NOMO-1 (cell line): ENCODE measurements around the gene ALDOB.
"Not testable (repeated sequence)": the region's sequence is repeated elsewhere in the genome, so short reads cannot be mapped to it uniquely, and the experiment has no call there.

Experiments used
- DNase-seq, 2 experiments: peaks; one replicate each; lab custom pipeline; 2025; ENCODE audit not compliant: unreplicated experiment in 2 of 2; lab: John Stamatoyannopoulos, UW

ALDOB gene

GRCh38 chr9:101393135-101393534 is 42.4 kb downstream of the ALDOB start:
- no peak for DNase-seq

- DNase-seq: no peak
These were observed 47.0 kb downstream of the ALDOB start for GRCh38 chr9:101388507-101388993.

- no peak for DNase-seq
These were observed 47.6 kb downstream of the ALDOB start for GRCh38 chr9:101387871-101388506.

- DNase-seq: not testable (repeated sequence)
These were observed 50.6 kb downstream of the ALDOB start, which contains the start of gene BAAT for GRCh38 chr9:101384873-101385536. Gene BAAT (minus strand): TSS chr9:101385006. CDS start chr9:101371404, 13,602 bp downstream.

DNA sequence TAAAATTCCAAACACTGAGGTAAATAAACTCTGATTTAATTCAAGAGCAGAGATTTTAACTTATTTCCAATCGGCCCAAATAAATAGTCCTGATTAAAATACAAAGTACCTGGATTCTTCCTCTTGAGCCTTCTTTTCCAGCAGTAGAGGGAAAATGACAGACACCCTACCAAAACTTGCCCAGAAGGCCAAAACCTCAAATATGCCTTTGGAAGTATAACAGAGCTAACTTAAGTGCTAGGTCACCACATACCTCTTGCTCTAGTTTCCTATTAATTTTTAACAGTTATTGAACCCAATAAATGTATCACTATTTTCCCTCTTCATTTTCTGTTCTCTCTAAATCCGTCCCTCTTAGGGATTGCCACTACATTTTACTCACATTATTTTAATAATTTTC is 52.2 kb downstream of the ALDOB start:
- DNase-seq: no peak

GRCh38 chr9:101381833-101382342 is 53.7 kb downstream of the ALDOB start:
- no peak for DNase-seq

DNA sequence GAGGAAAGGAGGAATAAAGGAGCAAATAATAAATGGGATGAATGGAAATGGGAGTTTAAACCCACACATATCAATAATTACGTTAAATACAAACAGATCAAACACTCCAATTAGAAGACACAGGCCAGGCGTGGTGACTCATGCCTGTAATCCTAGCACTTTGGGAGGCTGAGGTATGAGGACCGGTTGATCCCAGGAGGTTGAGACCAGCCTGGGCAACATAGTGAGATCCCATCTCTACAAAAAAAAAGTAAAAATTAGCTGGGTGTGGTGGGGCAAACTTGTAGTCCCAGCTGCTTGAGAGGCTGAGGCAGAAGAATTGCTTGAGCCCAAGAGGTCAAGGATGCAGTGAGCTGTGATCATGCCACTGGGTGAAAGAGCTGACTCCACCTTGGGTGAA is 54.5 kb downstream of the ALDOB start:
- DNase-seq: no peak

GRCh38 chr9:101380295-101380694 is 55.3 kb downstream of the ALDOB start:
- no peak for DNase-seq

- no peak for DNase-seq
These were observed 59.3 kb downstream of the ALDOB start for GRCh38 chr9:101376111-101376848.

DNA sequence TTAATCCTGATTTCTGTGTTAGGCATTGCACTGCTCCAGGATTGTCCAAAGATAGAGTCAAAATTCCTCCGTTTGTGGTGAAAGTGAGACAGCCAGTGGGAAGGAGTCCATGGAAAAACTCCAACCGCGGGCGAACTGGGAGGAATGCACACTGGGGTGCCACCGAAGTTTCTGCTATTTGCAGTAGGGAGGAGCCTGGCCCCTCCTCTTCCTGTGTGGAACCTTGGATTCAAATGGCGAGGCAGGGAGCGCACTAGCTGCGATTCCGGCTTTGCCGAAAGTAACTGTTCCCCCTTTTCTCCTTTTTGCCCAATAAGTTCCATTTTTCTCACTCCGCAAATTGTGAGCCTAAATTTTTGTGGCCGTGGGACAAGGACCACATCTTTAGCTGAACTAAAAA is 60.0 kb downstream of the ALDOB start:
- DNase-seq: no peak

DNA sequence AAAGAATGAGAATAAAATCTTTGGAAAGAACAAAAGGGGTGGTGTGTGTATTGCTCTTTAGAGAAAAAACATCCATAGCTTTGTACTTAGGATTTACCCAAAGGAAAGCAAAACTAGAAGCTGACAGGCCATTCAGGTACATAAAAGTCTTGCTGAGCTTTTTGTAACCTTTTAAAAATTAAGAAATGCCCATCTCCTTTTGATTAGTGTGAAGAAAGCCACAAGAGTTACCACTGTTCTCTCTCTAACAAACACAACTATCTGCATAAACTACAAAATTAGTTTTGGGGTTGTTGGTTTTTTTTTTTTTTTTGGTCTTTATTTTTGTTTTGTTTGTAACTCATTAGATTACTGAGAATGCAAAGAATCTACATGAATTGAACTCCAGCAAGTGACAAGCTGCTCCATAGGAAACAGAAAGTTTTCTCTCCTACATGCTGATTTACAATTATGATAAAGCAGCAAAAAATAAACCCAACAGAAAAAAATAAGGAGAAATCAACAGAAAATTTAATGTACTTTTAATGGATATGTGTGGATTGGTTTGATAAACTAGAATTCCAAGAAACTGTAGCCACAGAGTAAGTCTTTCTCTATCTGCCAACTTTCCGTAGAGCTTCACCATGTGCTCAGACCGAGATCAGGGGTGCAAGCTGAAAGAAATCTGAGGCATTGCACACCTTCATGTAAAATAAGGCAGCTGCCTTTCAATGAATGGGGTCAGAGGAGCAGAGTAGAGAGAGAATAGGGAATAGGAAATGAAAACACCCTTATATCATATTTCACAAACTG is 63.1 kb downstream of the ALDOB start:
- no peak for DNase-seq

DNA sequence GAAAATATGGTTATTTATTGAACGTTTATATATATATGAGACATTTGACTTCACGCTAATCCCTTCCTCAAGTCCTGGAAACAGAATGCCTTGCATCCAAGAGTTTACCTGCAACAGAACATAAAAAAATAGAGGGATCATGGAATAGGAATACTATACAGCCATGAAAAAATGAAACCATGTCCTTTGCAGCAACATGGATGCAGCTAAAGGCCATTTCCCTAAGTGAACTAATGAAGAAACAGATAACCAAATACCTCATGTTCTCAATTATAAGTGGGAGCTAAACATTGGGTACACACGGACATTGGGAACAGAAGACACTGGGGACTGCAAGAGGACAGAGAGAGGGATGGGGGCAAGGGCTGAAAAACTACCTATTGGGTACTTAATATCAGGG is 63.8 kb downstream of the ALDOB start:
- DNase-seq: no peak
